ENCODE measurements around the gene RHOB.
A peak's percentile ranks its signal among the peaks of the same experiment; 100 is the strongest.
"Not testable (repeated sequence)": the region's sequence is repeated elsewhere in the genome, so short reads cannot be mapped to it uniquely, and the experiment has no call there.

Gene RHOB

GRCh38 chr2:20446917-20447436, at the start of gene RHOB:
Gene RHOB (plus strand): TSS chr2:20447074. CDS start chr2:20447466, 392 bp downstream.
- peak; percentile 92 for DNase-seq

GRCh38 chr2:20397811-20398447, 48.9 kb upstream of the RHOB start:
- DNase-seq: no peak

GRCh38 chr2:20398956-20399567, 47.8 kb upstream of the RHOB start:
- DNase-seq: no peak

GRCh38 chr2:20400306-20400705, 46.6 kb upstream of the RHOB start:
- no peak for DNase-seq

- DNase-seq: no peak
These were observed 45.9 kb upstream of the RHOB start for GRCh38 chr2:20400787-20401488.

- DNase-seq: no peak
These were observed 45.4 kb upstream of the RHOB start for GRCh38 chr2:20401489-20401835.

GRCh38 chr2:20403774-20404312, 43.0 kb upstream of the RHOB start:
- no peak for DNase-seq

- DNase-seq: no peak
These were observed 41.9 kb upstream of the RHOB start for GRCh38 chr2:20404950-20405349.

- DNase-seq: no peak
These were observed 37.8 kb upstream of the RHOB start for GRCh38 chr2:20409039-20409438.

GRCh38 chr2:20410556-20411277, 36.2 kb upstream of the RHOB start:
- DNase-seq: no peak

GRCh38 chr2:20411361-20411894, 35.4 kb upstream of the RHOB start:
- DNase-seq: peak; percentile 53

GRCh38 chr2:20414806-20415205, 32.1 kb upstream of the RHOB start:
- DNase-seq: no peak

GRCh38 chr2:20415511-20415918, 31.4 kb upstream of the RHOB start:
- no peak for DNase-seq

- DNase-seq: no peak
These were observed 30.2 kb upstream of the RHOB start for GRCh38 chr2:20416723-20417122.

GRCh38 chr2:20417230-20417821, 29.5 kb upstream of the RHOB start:
- DNase-seq: not testable (repeated sequence)

GRCh38 chr2:20418519-20418918, 28.4 kb upstream of the RHOB start:
- no peak for DNase-seq

GRCh38 chr2:20419007-20419576, 27.8 kb upstream of the RHOB start:
- no peak for DNase-seq

- DNase-seq: no peak
These were observed 27.1 kb upstream of the RHOB start for GRCh38 chr2:20419752-20420151.

- DNase-seq: no peak
These were observed 25.4 kb upstream of the RHOB start for GRCh38 chr2:20421336-20421987.

- DNase-seq: no peak
These were observed 24.9 kb upstream of the RHOB start for GRCh38 chr2:20421988-20422370.

Data from NCI-H748 treated with DMSO at 0.1 percent for 48 hours (cell line).